ENCODE measurements around the gene CLDN24. TPM values are rescaled to one million over a fixed set of nuclear protein-coding genes. Genes with fewer than 3 reads are reported as not detected.

The CLDN24 gene
- total RNA-seq, 1 experiment from 2014 or later = not detected

- H3K23me2 ChIP-seq (ENCODE audit: insufficient read length, low read depth, low read length, poor library complexity, severe bottlenecking) = no peaks in the 10 kb centered on the region
- 100% methylated on average over 1 of the region's 2 CpGs for WGBS (ENCODE audit: extremely low coverage, insufficient read length, low lambda C conversion rate)
- no peak overlapping the region for H3K4me3 Mint-ChIP-seq
Observed at GRCh38 chr4:183287309-183287659, 34.9 kb downstream of the CLDN24 start.

More at GRCh38 chr4:183287309-183287659, 34.9 kb downstream of the CLDN24 start:
- Histone ChIP-seq H3K9ac (ENCODE audit: extremely low read depth, insufficient read length, low read length) (no peak overlapping the region), H2BK5ac (ENCODE audit: insufficient read length, low read length) (no peak overlapping the region), H3K4ac (ENCODE audit: low read depth, low read length) (no peak overlapping the region), H3K4me2 (ENCODE audit: insufficient read depth, insufficient read length, low read length) (no peak overlapping the region), H3K27ac (ENCODE audit: insufficient read length, low read depth, low read length) (no peak overlapping the region), H2AFZ (ENCODE audit: low read length) (no peak overlapping the region), H2BK12ac (ENCODE audit: insufficient read length, low read depth, low read length) (no peak overlapping the region), H4K20me1 (ENCODE audit: control insufficient read depth, insufficient read depth, insufficient read length) (no peaks in the 10 kb centered on the region), H3K14ac (ENCODE audit: insufficient read depth, low read length) (no peak overlapping the region), H3K18ac (ENCODE audit: insufficient read length, low read depth, low read length) (no peak overlapping the region), H2BK15ac (ENCODE audit: low read depth, low read length) (no peak overlapping the region), H3K4me1 (ENCODE audit: insufficient read depth, low read length) (no peaks in the 10 kb centered on the region), H3K56ac (ENCODE audit: insufficient read length, low read depth, low read length) (no peak overlapping the region), H3K27me3 (ENCODE audit: insufficient read depth, low read length) (no peaks in the 10 kb centered on the region), H2BK20ac (ENCODE audit: low read depth, low read length, poor library complexity, severe bottlenecking) (no peak overlapping the region), H4K5ac (ENCODE audit: insufficient read length, low read depth, low read length) (no peak overlapping the region), H3K23ac (ENCODE audit: insufficient read length, low read depth, low read length) (no peak overlapping the region), H4K91ac (ENCODE audit: insufficient read length, low read depth, low read length) (no peak overlapping the region), H3K79me2 (ENCODE audit: insufficient read depth, low read length) (no peaks in the 10 kb centered on the region), H2BK120ac (ENCODE audit: low read depth, low read length, poor library complexity, severe bottlenecking) (no peak overlapping the region), H3K9me3 (ENCODE audit: control insufficient read depth, low read depth, low read length) (no peaks in the 10 kb centered on the region), H2AK5ac (ENCODE audit: insufficient read length, low read length) (no peak overlapping the region), H4K8ac (replicated peaks; ENCODE audit: insufficient read length, low read depth, low read length) (no peak overlapping the region), H3T11ph (ENCODE audit: low read length) (no peak overlapping the region), H3K79me1 (ENCODE audit: insufficient read depth, low read depth, low read length, poor library complexity, severe bottlenecking) (no peaks in the 10 kb centered on the region)
- H3K27ac Mint-ChIP-seq = no peak overlapping the region
- no peak for TF ChIP-seq CTCF (conservative IDR thresholded peaks at IDR 0.05)
- H3K36me3 Mint-ChIP-seq (ENCODE audit: insufficient read depth in 1 of 3, low read depth in 3 of 3) = peaks cover 57 to 82% (median 80%) of the 10 kb centered on the region in 3 experiments
- H3K4me1 Mint-ChIP-seq = peaks cover 3 to 5% of the 10 kb centered on the region in 2 experiments; a peak in 3 of 4 replicates
- H3K9me3 Mint-ChIP-seq = no peaks in the 10 kb centered on the region
- DNase-seq = no peak
- no peaks in the 10 kb centered on the region; the same call in 1 of the 2 replicates for H3K27me3 Mint-ChIP-seq (ENCODE audit: low read depth)
